Fibroblast of upper back skin (primary cell): ENCODE results near the gene PPFIA1.
"Not testable (repeated sequence)": the region's sequence is repeated elsewhere in the genome, so short reads cannot be mapped to it uniquely, and the experiment has no call there.

Experiments used
- DNase-seq: peaks from one replicate; pipeline ENCODE4 v3.0.0-alpha.2; 2013

Gene PPFIA1

DNA sequence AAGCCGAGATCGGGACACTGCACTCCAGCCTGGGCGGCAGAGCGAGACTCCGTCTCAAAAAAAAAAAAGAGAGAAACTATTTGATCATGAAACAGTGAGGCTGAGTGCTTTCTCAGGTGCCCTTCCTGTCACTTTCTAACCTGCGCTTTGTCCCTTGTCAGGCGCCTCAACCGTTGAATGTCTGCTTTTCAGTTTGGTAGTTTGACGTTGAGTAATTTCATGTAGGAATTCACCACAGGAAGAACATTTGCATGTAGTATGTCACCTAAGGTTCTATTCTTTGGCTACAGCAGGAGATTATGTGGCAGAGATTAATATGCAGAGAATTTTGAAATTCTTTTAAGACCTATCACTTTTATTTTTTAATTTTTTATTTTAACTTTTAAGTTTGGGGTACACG lies 57.2 kb downstream of the PPFIA1 start:
- DNase-seq = no peak

DNA sequence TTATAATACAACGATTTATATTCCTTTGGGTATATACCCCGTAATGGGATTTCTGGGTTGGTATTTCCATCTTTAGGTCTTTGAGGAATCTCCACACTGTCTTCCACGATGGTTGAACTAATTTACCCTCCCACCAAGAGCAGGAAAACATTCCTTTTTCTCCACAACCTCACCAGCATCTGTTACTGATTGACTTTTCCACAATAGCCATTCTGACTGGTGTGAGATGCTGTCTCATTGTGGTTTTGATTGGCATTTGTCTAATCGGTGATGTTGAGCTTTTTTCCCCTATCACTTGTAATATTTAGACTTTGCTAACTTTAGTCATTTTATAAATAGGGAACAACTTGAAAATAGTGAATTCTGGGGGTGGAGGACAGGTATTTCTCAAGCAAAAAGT lies 58.1 kb downstream of the PPFIA1 start:
- peak; percentile 48 for DNase-seq

GRCh38 chr11:70331320-70331843 lies 60.9 kb downstream of the PPFIA1 start:
- not testable (repeated sequence) for DNase-seq

DNA sequence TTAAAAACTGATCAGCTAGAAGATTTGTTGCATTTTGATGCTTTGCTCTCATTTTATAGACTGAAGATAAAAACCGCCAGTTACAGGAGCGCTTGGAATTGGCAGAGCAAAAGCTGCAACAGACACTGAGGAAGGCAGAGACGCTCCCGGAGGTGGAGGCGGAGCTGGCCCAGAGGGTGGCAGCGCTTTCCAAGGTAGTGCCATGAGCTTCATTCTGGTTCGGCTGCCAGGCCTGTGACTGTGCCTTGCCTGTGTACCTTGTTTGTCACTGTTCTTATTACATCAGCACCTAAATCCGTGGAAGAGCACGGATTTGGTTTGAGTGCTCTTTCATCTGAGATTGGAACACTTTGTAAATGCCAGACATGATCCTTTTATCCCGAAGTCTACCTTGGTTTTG lies 61.4 kb downstream of the PPFIA1 start:
- DNase-seq = no peak

- DNase-seq = no peak
Observed at GRCh38 chr11:70332567-70332966, 62.1 kb downstream of the PPFIA1 start.

DNA sequence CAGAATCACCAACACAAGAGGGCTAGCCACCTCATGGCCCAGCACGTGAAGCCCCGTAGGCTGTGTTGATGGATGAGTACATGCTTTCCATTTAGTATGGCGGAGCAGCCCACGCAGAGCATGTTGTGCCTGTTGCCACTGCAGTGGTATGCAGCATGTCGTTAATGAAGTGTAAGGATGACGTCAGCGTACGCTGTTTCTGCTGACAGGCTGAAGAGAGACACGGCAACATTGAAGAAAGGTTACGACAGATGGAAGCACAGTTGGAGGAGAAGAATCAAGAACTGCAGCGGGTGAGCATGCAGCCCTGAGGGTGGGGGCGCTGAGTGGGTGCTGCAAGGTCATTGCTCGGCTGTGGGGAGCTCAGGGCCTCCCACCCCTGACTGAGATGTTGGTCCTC lies 62.8 kb downstream of the PPFIA1 start:
- DNase-seq = no peak

DNA sequence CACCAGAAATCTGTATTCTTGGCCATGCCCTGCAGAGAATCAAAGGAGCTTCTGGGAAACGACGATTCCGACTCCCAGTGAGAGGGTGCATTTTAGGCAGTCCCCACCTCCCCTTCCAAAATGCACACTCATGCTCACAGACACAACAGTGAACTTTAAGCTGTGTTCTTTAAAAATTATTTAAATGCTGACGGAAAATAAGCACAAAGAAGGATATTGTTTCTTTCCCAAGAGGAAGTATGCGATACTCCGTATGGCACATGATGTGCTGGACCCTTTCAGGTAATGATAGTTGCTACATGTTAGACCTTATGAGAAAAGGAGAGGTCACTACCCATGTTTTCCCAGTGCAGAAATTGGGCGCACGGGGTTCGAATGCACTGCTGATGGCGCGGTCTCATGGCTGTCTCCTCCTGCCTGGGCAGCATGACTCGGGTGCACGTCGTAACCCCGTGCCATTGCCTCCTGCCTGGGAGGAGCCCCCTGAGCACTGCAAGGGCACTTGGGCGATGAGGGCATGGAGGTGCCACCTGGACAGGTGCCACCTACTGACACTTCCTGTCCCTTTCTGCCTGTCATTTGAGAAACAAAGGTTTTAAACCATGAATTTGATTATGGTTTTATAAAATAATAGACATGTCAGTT lies 64.0 kb downstream of the PPFIA1 start:
- no peak for DNase-seq

GRCh38 chr11:70335511-70335910 lies 65.0 kb downstream of the PPFIA1 start:
- DNase-seq = no peak

DNA sequence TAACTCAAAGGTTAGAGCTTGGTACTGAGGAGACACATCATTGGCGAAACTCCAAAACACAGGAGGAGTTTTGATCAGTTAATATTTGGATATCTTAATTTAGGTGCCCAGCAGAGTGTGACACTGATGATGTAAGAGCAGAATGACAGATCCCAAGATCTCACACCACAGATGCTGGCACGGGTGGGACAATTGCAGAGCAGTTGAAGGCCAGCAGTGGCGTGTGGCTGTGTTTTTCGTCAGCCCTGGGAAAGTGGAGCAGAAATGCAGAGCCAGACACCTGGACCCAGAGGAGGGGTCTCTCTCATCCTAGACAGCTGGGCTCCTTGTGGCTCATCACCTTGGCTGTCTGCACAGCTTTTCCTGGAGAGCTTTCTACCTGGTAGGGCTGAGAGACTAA lies 68.1 kb downstream of the PPFIA1 start:
- DNase-seq = no peak

GRCh38 chr11:70339066-70339465 lies 68.6 kb downstream of the PPFIA1 start:
- DNase-seq = no peak

DNA sequence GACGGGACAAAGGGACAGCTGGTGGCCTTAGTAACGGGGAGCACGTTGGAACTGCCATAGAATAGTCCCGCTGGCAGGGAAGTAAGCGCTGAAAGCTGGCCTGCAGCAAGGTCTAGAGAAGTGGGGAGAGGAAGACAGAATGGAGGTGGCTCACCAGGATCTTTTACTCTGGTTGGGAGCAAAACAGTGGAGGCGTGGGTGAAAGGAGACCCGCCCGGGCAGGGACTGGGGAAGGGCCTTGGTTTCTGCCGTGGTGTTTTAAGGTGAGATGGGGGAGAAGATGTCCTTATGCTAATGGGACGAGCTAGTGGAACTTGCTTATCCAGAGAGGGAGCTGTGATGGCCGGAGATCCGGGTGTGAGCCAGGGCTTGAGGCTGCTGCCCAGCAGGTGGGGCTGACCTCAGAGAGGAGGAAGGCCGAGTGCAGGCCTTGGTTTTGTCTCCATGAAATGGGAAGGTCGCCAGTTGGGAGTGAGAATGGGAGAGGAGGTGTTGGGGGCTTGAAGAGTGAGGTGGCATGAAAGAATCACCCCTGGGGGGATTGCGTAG lies 71.5 kb downstream of the PPFIA1 start:
- no peak for DNase-seq

DNA sequence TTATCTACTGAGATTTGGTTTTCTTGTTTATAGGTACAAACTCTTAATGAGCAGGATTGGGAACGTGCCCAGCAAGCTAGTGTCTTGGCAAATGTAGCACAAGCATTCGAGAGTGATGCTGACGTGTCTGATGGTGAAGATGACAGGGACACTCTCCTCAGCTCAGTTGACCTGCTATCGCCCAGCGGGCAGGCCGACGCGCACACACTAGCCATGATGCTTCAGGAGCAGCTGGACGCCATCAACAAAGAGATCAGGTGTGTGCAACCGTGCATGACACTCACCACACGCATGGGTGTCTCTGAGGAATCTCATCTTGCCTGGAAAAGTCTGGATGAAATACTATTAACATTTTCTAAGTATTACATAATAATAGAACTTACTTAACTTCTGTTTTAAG lies 73.1 kb downstream of the PPFIA1 start:
- DNase-seq = no peak

DNA sequence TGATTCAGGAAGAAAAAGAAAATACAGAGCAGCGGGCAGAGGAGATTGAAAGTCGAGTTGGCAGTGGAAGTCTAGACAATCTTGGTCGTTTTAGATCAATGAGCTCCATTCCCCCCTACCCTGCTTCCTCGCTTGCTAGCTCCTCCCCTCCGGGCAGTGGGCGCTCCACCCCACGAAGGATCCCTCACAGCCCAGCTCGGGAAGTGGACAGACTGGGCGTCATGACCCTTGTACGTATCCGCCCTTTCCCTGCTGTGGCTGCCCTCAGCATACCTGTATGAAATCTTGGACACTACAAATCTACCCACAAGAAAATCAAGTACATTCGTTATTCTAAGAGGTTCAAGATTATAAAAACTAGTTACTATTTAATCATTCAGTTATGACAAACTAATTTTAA lies 77.7 kb downstream of the PPFIA1 start:
- no peak for DNase-seq

DNA sequence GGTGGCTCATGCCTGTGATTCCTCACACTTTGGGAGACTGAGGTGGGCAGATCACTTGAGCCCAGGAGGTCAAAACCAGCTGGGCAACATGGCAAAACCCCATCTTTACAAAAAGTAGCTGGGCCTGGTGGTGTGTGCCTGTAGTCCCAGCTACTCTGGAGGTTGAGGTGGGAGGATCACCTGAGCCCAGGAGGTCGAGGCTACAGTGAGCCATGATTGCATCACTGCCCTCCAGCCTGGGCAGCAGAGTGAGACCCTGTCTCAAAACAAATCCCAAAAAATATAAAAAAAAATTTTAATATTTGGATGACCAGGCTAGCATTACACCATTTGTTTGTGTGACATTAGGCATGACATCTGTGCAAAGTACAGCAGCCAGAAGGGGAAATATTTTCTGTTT lies 78.1 kb downstream of the PPFIA1 start:
- no peak for DNase-seq

- no peak for DNase-seq
Observed at GRCh38 chr11:70351646-70352045, 81.2 kb downstream of the PPFIA1 start.

GRCh38 chr11:70352100-70352499 lies 81.6 kb downstream of the PPFIA1 start:
- no peak for DNase-seq

DNA sequence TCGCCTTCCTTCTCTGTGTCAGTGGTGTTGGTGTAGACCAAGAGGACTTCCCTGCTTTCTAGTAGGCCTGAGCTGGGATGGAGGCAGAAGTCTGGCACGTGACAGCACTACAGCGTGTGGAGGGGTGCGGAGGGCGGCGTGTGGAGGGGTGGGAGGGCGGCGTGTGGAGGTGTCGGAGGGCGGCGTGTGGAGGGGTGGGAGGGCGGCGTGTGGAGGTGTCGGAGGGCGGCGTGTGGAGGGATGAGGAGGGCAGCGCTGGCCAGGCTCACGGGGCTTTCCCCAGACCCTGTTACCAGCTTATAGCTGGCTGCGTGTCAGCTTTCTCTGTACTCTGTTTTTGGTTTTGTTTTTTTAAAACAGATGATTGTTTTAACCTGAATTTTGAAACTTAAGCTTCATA lies 82.1 kb downstream of the PPFIA1 start:
- DNase-seq = no peak

GRCh38 chr11:70353329-70353728 lies 82.8 kb downstream of the PPFIA1 start:
- no peak for DNase-seq

DNA sequence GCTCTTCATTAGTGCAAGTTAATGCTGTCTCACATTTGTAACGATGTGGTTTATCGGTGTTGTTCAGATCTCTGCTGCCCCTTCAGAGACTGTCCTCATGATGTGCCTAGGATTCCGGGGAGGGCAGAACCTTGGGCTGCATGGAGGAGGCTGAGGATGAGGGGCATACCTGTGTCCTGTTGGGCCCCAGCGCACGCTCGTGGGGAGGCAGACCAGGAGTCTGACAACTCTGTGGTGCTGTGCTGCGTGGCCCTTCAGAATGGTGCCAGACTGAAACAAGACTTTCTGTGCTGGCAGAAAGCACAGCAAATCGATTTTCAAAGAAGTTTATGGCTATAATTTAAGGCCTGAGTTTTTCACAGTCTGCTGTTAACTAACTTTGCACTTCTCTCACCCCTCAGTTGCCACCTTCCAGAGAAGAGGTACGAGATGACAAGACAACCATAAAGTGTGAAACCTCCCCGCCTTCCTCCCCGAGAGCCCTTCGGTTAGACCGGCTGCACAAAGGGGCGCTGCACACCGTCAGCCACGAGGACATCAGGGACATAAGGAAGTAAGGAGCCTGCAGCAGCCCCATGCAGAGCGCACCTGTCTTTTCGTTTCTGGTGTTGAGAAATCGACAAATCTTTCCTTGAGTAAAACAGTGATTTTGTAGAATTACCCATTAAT lies 83.5 kb downstream of the PPFIA1 start:
- no peak for DNase-seq

DNA sequence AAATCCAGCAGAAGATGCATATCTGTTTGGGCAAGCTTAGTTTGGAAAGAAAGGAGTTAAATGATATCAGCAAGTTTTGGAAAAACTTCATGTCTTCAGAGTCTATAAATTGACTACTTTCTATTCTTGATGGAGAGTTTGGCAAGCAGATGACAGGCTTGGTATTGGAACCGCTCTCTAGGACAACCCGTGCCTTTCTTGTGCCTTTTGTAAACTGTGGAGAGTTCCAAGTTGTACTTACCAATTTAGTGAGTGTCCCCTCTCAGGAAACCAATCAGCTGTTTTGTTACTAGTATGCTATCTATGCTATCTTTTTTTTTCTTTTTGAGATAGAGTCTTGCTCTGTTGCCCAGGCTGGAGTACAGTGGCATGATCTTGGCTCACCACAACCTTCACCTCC lies 84.1 kb downstream of the PPFIA1 start:
- no peak for DNase-seq

DNA sequence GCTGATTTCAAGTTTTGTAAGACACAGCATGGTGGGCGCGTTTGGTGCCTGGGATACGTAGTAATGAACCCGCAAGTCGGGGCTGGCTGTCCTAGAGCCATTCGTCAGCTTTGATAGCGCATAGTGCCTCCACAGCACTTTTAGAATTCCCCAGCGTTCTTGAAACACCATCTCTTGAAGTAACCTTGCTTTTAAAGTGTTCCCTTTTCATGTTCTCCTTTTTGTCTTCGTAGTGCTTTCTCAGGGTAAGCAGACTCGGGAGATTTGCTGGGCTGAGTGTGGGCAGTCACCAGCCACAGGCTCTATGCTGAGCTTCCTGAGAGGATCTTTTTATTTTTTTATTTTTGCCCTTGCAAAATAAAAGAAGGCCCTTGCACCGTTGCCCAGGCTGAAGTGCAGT lies 88.3 kb downstream of the PPFIA1 start:
- DNase-seq = no peak

DNA sequence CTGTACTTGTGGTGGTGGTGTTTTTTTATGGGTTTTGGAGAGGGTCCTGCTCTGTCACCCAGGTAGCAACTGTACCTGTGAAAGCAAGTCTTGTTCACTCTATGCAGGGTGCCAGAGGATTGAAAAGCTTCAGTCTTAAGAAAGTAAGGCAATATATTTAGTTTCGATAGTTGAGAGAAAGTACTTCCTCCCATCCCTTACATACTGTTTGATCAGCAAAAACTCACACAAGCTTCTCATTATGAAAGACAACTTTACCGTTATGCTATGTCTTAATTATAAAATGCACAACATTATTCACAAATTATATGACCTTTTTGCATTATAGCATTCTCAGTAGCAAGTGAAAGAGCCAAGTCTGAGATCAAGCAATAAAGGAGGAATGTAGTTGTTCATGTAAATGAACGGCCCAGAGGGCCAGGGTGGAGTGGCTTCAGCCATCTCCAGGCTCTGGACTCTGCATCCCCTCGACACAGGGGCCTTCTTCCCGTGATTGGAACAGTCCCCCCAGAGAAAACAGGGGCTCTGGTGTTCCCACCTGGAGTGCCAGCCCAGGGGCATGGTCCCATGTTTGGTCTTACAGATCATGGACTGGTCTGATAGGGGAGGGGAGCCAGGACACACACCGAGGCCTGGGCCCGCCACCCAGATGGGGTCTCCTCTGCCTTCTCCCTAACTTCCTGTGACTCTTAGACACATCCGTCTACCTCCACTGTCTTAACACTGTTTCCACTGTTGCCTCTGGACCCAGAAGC lies 89.1 kb downstream of the PPFIA1 start:
- no peak for DNase-seq

- DNase-seq = no peak
Observed at GRCh38 chr11:70360211-70360610, 89.7 kb downstream of the PPFIA1 start.

GRCh38 chr11:70364178-70364577 lies 93.7 kb downstream of the PPFIA1 start:
- no peak for DNase-seq
